CD4-positive, CD25-positive, alpha-beta regulatory T cell (primary cell): ENCODE data around the gene COG6. TPM values are rescaled to one million over a fixed set of nuclear protein-coding genes. Genes with fewer than 3 reads are reported as not detected.
A peak's percentile ranks its signal among the peaks of the same experiment; 100 is the strongest.

Experiments
- ATAC-seq, 2 donors: fragments of 150-1000 bp; cut with Tn5 transposase; one replicate each; pipeline ENCODE4 v1.10.0; 2021; ENCODE audit warnings: low read depth in 2 of 2, moderate number of reproducible peaks in 2 of 2, moderate library complexity in 1 of 2
- DNase-seq, 3 donors: peaks; one replicate each; pipeline versions ENCODE4 v3.0.0 to v3.0.0-alpha.2; 2012 to 2022; ENCODE audit warnings: mixed read lengths in 1 of 3
- H3K27ac ChIP-seq: one replicate; pipeline ENCODE4 v1.7.0; 2013; ENCODE audit warnings: mild to moderate bottlenecking, low read length; ENCODE audit not compliant: insufficient read depth, poor library complexity, severe bottlenecking
- H3K27me3 ChIP-seq: one replicate; pipeline ENCODE4 v1.7.0; 2013; ENCODE audit warnings: low read length; ENCODE audit not compliant: control insufficient read depth, insufficient read depth
- H3K36me3 ChIP-seq: one replicate; pipeline ENCODE4 v1.7.0; 2013; ENCODE audit warnings: mild to moderate bottlenecking, low read length, moderate library complexity; ENCODE audit not compliant: control insufficient read depth, insufficient read depth
- H3K4me1 ChIP-seq: 2 replicates; pipeline ENCODE4 v1.7.0; 2013; ENCODE audit warnings: mild to moderate bottlenecking, low read length; ENCODE audit not compliant: insufficient read depth, control insufficient read depth, poor library complexity, severe bottlenecking
- H3K4me3 ChIP-seq: one replicate; pipeline ENCODE4 v1.7.0; 2013; ENCODE audit warnings: low read depth, mild to moderate bottlenecking, low read length, moderate library complexity
- H3K9me3 ChIP-seq, 2 experiments: 1 replicate in 1 of 2; 2 replicates in 1 of 2; pipeline ENCODE4 v1.7.0; 2013; ENCODE audit warnings: low read length in 2 of 2, mild to moderate bottlenecking in 1 of 2, moderate library complexity in 1 of 2; ENCODE audit not compliant: control insufficient read depth in 2 of 2
- H3K27ac Mint-ChIP-seq, 3 donors: one replicate each; pipeline ENCODE4 v1.8.0; 2020 to 2022; ENCODE audit warnings: mild to moderate bottlenecking in 3 of 3, mixed read lengths in 3 of 3, moderate library complexity in 2 of 3
- H3K27me3 Mint-ChIP-seq: one replicate; pipeline ENCODE4 v1.8.0; 2022; ENCODE audit warnings: mild to moderate bottlenecking, mixed read lengths
- H3K36me3 Mint-ChIP-seq: one replicate; pipeline ENCODE4 v1.8.0; 2020; ENCODE audit warnings: mixed read lengths
- H3K4me1 Mint-ChIP-seq, 4 donors: one replicate each; pipeline ENCODE4 v1.8.0; 2020 to 2022; ENCODE audit warnings: mixed read lengths in 4 of 4, mild to moderate bottlenecking in 1 of 4
- H3K4me3 Mint-ChIP-seq, 4 donors: one replicate each; pipeline ENCODE4 v1.8.0; 2020 to 2022; ENCODE audit warnings: mild to moderate bottlenecking in 4 of 4, mixed read lengths in 4 of 4, moderate library complexity in 3 of 4
- H3K9me3 Mint-ChIP-seq, 7 donors: one replicate each; pipeline ENCODE4 v1.8.0; 2020 to 2022; ENCODE audit warnings: mixed read lengths in 7 of 7, mild to moderate bottlenecking in 3 of 7, moderate library complexity in 2 of 7
- polyA plus RNA-seq, 4 donors: library from polyadenylated mRNA; unstranded; fragments of 300-500 nt; fragmentation: Illumina TruSeq; gene quantifications; one replicate each; pipeline ENCODE4 v1.2.3, GENCODE V29; 2021
- total RNA-seq: library from RNA; stranded (reverse); gene quantifications from one replicate; pipeline ENCODE4 v1.2.3, GENCODE V29; 2022

The COG6 gene
- total and polyA plus RNA-seq, 5 donors from 2014 or later, result 14.3 to 28.3 (median 20.4) TPM

DNA sequence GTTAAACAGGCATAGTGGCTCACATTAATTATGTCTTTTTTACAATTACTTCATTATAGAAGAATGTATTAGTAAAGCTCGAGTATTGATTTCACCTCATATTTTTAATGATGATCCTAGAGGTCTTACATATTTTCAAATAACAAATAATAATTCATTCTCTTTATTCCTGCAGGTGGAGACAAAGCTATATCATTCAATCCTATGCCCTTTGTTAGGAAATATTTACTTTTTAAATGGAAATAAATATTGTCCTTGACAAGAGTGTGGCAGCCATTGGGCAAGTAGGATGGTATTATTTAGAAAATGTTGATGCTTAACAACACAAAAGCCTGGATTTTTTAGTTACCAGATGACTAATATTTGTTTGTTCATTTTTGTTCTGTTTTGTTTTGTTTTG lies 127.6 kb downstream of the COG6 start:
- H3K9me3 ChIP-seq, result no peaks in the 10 kb centered on the region
- peaks cover 15% of the 10 kb centered on the region for H3K4me1 ChIP-seq
- ATAC-seq, result no peak
- Mint-ChIP-seq H3K9me3 (peaks cover 0 to 1% (median 0%) of the 10 kb centered on the region in 7 donors), H3K27me3 (no peaks in the 10 kb centered on the region), H3K36me3 (no peaks in the 10 kb centered on the region), H3K27ac (no peak overlapping the region), H3K4me1 (peaks cover 8 to 21% (median 15%) of the 10 kb centered on the region in 4 donors), H3K4me3 (no peak overlapping the region)
- peak in 1 of 3 donors; percentile 17 for DNase-seq
- H3K27ac ChIP-seq, result no peak overlapping the region
- no peaks in the 10 kb centered on the region for H3K36me3 ChIP-seq
- no peak overlapping the region for H3K4me3 ChIP-seq
- H3K27me3 ChIP-seq, result no peaks in the 10 kb centered on the region

DNA sequence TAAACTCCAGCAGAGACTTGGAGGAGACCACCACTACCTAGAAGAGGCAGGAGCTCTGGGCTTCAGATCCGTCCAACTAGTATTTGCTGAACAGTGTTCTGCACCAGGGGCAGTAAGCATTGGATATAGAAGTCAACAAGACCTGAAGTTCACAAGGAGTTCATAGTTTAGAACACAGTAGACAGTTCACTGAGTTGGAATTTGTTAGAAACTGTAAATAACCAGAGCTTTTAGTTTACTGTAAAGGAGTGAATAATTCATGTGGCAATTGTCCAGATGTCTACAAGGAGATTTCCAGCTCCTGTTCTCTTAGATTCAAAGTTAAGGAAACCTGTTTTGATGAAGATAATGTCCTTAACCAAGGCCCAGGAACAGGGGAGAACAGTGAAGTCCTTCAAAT lies 128.9 kb downstream of the COG6 start:
- no peaks in the 10 kb centered on the region for H3K27me3 ChIP-seq
- no peak for DNase-seq
- ATAC-seq, result no peak
- no peak overlapping the region for H3K27ac ChIP-seq
- Mint-ChIP-seq H3K9me3 (peaks cover 0 to 7% (median 2%) of the 10 kb centered on the region in 7 donors), H3K4me3 (no peak overlapping the region), H3K27me3 (no peaks in the 10 kb centered on the region), H3K36me3 (peaks cover 6% of the 10 kb centered on the region), H3K4me1 (peaks cover 0 to 11% (median 4%) of the 10 kb centered on the region in 4 donors), H3K27ac (peak overlapping the region in 1 of 3 donors; percentile 52)
- no peaks in the 10 kb centered on the region for H3K36me3 ChIP-seq
- peaks cover 0 to 3% of the 10 kb centered on the region in 2 experiments for H3K9me3 ChIP-seq
- peaks cover 7% of the 10 kb centered on the region for H3K4me1 ChIP-seq
- no peak overlapping the region for H3K4me3 ChIP-seq

DNA sequence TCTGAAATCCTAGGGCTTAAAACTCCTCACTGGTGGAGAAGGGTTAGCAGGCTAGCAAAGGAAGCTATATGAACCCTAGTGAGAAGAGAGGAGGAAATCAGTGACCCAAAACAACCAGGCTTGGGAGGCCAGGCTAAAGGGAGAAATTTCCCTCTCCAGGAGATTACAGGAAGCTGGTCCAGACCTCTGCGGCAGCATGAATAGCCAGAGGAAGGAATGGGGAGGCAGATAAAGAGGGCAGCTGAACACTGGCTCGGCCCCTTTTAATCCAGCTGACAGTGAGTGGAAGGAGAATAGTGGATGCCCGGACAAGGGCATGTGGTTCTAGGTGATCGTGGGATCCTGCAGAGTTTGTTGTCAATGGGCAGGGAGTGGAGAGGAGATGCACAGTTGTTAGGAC lies 130.6 kb downstream of the COG6 start:
- Histone ChIP-seq H3K27me3 (no peaks in the 10 kb centered on the region), H3K27ac (no peak overlapping the region), H3K4me1 (no peaks in the 10 kb centered on the region), H3K9me3 (peaks cover 0 to 6% of the 10 kb centered on the region in 2 experiments), H3K4me3 (no peak overlapping the region), H3K36me3 (no peaks in the 10 kb centered on the region)
- DNase-seq, result no peak
- no peak overlapping the region for H3K4me3 Mint-ChIP-seq
- no peak overlapping the region for H3K27ac Mint-ChIP-seq
- peaks cover 0 to 2% (median 0%) of the 10 kb centered on the region in 4 donors for H3K4me1 Mint-ChIP-seq
- peaks cover 0 to 13% (median 3%) of the 10 kb centered on the region in 7 donors for H3K9me3 Mint-ChIP-seq
- no peak for ATAC-seq
- no peaks in the 10 kb centered on the region for H3K27me3 Mint-ChIP-seq
- peaks cover 7% of the 10 kb centered on the region for H3K36me3 Mint-ChIP-seq

GRCh38 chr13:39787086-39787487 lies 131.6 kb downstream of the COG6 start:
- no peaks in the 10 kb centered on the region for H3K27me3 ChIP-seq
- DNase-seq (no peak), ATAC-seq (no peak)
- peaks cover 0 to 6% of the 10 kb centered on the region in 2 experiments for H3K9me3 ChIP-seq
- H3K4me1 Mint-ChIP-seq, result peaks cover 0 to 2% (median 0%) of the 10 kb centered on the region in 4 donors
- no peak overlapping the region for H3K4me3 ChIP-seq
- no peak overlapping the region for H3K4me3 Mint-ChIP-seq
- no peaks in the 10 kb centered on the region for H3K4me1 ChIP-seq
- no peak overlapping the region for H3K27ac ChIP-seq
- peaks cover 0 to 13% (median 4%) of the 10 kb centered on the region in 7 donors for H3K9me3 Mint-ChIP-seq
- H3K27me3 Mint-ChIP-seq, result no peaks in the 10 kb centered on the region
- H3K36me3 Mint-ChIP-seq, result peaks cover 7% of the 10 kb centered on the region
- no peaks in the 10 kb centered on the region for H3K36me3 ChIP-seq
- H3K27ac Mint-ChIP-seq, result peak overlapping the region in 1 of 3 donors; percentile 15

DNA sequence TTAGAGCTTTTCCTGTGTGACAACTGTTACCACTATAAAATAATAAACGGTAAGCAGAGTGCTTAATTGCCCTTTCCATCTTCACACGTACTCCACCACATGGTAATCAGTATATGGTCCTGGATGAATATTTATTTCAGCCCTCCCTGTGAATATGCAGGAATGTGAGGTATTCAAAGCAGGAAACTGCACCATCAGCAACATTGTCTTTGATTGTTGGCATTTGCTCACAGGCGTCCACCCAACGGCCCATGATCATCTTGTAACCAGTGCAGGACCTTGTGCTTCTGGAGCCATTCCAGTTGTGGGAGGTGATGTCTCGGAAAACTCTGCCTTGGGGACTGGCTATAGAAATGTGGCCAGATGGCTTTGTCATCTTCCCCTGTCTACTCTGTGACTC lies 132.6 kb downstream of the COG6 start:
- H3K27ac ChIP-seq, result no peak overlapping the region
- no peaks in the 10 kb centered on the region for H3K4me1 ChIP-seq
- no peaks in the 10 kb centered on the region for H3K27me3 ChIP-seq
- Mint-ChIP-seq H3K27ac (no peak overlapping the region), H3K4me1 (peaks cover 0 to 2% (median 0%) of the 10 kb centered on the region in 4 donors), H3K36me3 (peaks cover 7% of the 10 kb centered on the region), H3K9me3 (peaks cover 0 to 13% (median 6%) of the 10 kb centered on the region in 7 donors), H3K4me3 (no peak overlapping the region), H3K27me3 (no peaks in the 10 kb centered on the region)
- H3K4me3 ChIP-seq, result no peak overlapping the region
- DNase-seq (no peak), ATAC-seq (no peak)
- peaks cover 0 to 6% of the 10 kb centered on the region in 2 experiments for H3K9me3 ChIP-seq
- no peaks in the 10 kb centered on the region for H3K36me3 ChIP-seq

- Histone ChIP-seq H3K4me3 (no peak overlapping the region), H3K36me3 (no peaks in the 10 kb centered on the region), H3K27ac (no peak overlapping the region), H3K27me3 (no peaks in the 10 kb centered on the region), H3K4me1 (no peaks in the 10 kb centered on the region), H3K9me3 (peaks cover 0 to 9% of the 10 kb centered on the region in 2 experiments)
- ATAC-seq, result no peak
- DNase-seq, result no peak
- Mint-ChIP-seq H3K27me3 (no peaks in the 10 kb centered on the region), H3K9me3 (peaks cover 0 to 15% (median 7%) of the 10 kb centered on the region in 7 donors), H3K36me3 (peaks cover 7% of the 10 kb centered on the region), H3K27ac (no peak overlapping the region), H3K4me1 (peaks cover 0 to 2% (median 0%) of the 10 kb centered on the region in 4 donors), H3K4me3 (no peak overlapping the region)
Observed at GRCh38 chr13:39789451-39789850, 134.0 kb downstream of the COG6 start.

Other genes starting within 250 kb of the COG6 start
- gene LHFPL6, start 52.5 kb upstream of the COG6 start, total RNA-seq, result not detected
- gene LHFPL6, start 52.5 kb upstream of the COG6 start, polyA plus RNA-seq, result under 1 TPM in 2 of 4 donors, not detected in 2; 0.20 to 0.42 TPM